Dendritic cell treated with granulocyte-macrophage colony-stimulating factor and Interleukin-4, amounts not matched to agents 40 ng/mL and 50 ng/mL, for 4 days (primary cell): Measurements from ENCODE around the gene EIF4E2.
A peak's percentile ranks its signal among the peaks of the same experiment; 100 is the strongest.

Experiments used
- H3K27ac Mint-ChIP-seq: one replicate; pipeline ENCODE4 v1.8.0; 2022; ENCODE audit warnings: mild to moderate bottlenecking, mixed read lengths
- H3K27me3 Mint-ChIP-seq: one replicate; pipeline ENCODE4 v1.8.0; 2022; ENCODE audit warnings: mild to moderate bottlenecking, mixed read lengths
- H3K36me3 Mint-ChIP-seq: one replicate; pipeline ENCODE4 v1.8.0; 2022; ENCODE audit warnings: low read depth, mixed read lengths
- H3K4me1 Mint-ChIP-seq: one replicate; pipeline ENCODE4 v1.8.0; 2022; ENCODE audit warnings: low read depth, mixed read lengths
- H3K4me3 Mint-ChIP-seq: one replicate; pipeline ENCODE4 v1.8.0; 2022; ENCODE audit warnings: mild to moderate bottlenecking, moderate library complexity, mixed read lengths
- H3K9me3 Mint-ChIP-seq: one replicate; pipeline ENCODE4 v1.8.0; 2022; ENCODE audit warnings: mixed read lengths
- intact Hi-C: fragments of 100-400 bp; cut with micrococcal nuclease; formaldehyde crosslinking; loops from one replicate; pipeline ENCODE4 v1.15.0; 2022

EIF4E2 gene

DNA sequence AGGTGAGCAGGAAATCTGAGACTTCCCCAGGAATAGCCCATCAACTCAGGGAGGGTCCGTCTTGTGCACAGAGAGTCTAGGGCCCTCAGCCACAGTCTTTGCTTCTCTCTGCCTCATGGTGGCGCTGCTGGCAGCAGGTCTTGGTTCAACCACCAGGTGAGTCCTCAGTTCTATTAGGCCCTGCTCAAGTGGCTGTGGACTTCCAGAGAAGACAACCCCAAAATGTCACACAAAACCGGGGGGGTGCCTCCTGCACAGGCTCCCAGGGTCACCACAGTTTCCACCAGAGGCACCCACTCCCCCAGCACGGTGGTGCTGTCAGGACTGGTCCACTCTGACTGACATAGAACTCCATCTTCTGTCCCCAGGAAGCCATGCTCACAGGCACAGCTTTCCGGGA lies 13.4 kb upstream of the EIF4E2 start:
- Mint-ChIP-seq H3K36me3 (peaks cover 12% of the 10 kb centered on the region), H3K4me3 (no peak overlapping the region), H3K27ac (no peak overlapping the region), H3K27me3 (peaks cover 8% of the 10 kb centered on the region), H3K4me1 (peaks cover 60% of the 10 kb centered on the region), H3K9me3 (peaks cover 24% of the 10 kb centered on the region)
- intact Hi-C loops: no loop called here

DNA sequence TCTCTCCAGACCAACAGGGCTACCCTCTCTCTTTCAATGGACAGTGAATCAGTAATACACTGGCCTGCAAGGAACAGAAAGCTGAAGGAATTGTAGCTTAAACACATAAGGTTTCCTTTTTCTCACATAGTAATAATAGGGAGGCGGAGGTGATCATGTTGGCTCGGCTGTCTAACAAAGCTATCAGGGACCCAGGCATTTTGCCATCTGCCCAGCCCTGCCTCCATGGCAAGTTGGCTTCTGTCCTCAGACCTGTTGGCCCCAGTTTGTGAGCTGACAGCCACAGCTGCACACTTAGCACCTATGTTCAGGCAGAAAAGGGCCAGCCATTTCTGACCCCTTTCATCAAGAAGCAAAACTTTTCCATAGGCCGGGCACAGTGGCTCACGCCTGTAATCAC lies 13.0 kb upstream of the EIF4E2 start:
- no peak overlapping the region for H3K27ac Mint-ChIP-seq
- H3K36me3 Mint-ChIP-seq: peaks cover 12% of the 10 kb centered on the region
- H3K4me1 Mint-ChIP-seq: peaks cover 64% of the 10 kb centered on the region
- peaks cover 8% of the 10 kb centered on the region for H3K27me3 Mint-ChIP-seq
- H3K9me3 Mint-ChIP-seq: peaks cover 24% of the 10 kb centered on the region
- intact Hi-C loops: no loop called here
- no peak overlapping the region for H3K4me3 Mint-ChIP-seq

DNA sequence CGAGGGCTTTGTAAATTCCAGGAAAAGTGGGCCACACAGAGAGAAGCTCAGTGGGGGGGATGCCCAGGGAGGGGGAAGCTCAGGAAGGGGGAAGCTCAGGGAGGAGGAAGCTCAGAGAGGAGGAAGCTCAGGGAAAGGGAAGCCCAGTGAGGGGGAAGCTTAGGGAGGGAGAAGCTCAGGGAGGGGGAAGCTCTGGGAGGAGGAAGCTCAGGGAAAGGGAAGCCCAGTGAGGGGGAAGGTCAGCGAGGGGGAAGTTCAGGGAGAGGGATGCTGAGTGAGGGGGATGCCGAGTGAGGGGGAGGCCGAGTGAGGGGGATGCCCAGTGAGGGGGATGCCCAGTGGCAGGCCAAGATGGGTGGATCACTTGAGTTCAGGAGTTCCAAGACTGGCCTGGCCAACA lies 11.8 kb upstream of the EIF4E2 start:
- intact Hi-C loops: no loop called here
- peak overlapping the region; percentile 78 for H3K27ac Mint-ChIP-seq

DNA sequence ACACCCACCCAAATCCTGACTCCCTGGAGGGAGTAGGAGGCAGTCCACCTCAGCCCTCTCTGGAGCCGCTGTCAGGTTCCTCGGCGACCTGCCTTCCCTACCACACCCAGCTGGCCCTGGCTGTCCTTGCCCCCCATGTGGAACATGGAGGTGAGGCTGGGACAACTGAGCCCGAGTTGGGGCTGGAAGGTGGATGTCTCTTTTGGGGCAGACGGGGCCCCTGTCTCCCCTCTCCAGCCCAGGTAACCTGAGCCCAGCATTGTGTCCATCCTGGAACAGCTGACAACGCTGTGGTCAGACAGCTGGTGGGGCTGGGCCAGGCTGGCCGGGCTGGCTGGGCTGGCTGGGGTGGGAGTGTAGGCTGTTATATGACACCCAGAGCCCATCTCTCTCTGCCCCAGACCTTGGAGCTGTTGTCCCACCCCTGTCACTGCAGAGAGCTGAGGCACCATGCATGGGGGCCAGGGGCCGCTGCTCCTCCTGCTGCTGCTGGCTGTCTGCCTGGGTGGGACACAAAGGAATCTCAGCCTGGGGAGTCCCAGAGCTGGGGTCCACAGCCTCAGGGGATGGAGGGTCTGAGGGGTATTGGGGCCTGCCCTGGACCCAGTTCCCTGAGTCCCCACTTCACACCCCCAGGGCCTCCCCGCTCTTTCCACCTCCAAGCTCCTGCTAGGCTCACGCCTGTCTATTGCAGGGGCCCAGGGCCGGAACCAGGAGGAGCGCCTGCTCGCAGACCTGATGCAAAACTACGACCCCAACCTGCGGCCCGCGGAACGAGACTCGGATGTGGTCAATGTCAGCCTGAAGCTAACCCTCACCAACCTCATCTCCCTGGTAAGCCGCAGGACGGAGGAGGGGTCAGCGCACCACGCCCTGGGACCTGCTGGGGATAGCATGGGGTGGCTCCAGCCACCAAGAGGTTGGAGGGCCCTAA lies 10.9 kb upstream of the EIF4E2 start, which contains the start of gene CHRNG:
Gene CHRNG, plus strand, starts transcription at position 395 of the 934 bp plus-strand sequence. Its CDS starts 56 bp downstream, at position 451.
- H3K36me3 Mint-ChIP-seq: peaks cover 32% of the 10 kb centered on the region
- peak within 1 kb of the TSS; percentile 78 for H3K27ac Mint-ChIP-seq
- intact Hi-C loops: no loop called here
- H3K4me3 Mint-ChIP-seq: peak within 1 kb of the TSS; percentile 44
- peaks cover 71% of the 10 kb centered on the region for H3K4me1 Mint-ChIP-seq
- H3K27me3 Mint-ChIP-seq: peaks cover 1% of the 10 kb centered on the region
- H3K9me3 Mint-ChIP-seq: peaks cover 24% of the 10 kb centered on the region

More for the DNA sequence above, 11.8 kb upstream of the EIF4E2 start:
- H3K9me3 Mint-ChIP-seq: peaks cover 24% of the 10 kb centered on the region
- H3K4me3 Mint-ChIP-seq: peak overlapping the region; percentile 44
- H3K36me3 Mint-ChIP-seq: peaks cover 23% of the 10 kb centered on the region
- H3K4me1 Mint-ChIP-seq: peaks cover 74% of the 10 kb centered on the region
- H3K27me3 Mint-ChIP-seq: peaks cover 5% of the 10 kb centered on the region

DNA sequence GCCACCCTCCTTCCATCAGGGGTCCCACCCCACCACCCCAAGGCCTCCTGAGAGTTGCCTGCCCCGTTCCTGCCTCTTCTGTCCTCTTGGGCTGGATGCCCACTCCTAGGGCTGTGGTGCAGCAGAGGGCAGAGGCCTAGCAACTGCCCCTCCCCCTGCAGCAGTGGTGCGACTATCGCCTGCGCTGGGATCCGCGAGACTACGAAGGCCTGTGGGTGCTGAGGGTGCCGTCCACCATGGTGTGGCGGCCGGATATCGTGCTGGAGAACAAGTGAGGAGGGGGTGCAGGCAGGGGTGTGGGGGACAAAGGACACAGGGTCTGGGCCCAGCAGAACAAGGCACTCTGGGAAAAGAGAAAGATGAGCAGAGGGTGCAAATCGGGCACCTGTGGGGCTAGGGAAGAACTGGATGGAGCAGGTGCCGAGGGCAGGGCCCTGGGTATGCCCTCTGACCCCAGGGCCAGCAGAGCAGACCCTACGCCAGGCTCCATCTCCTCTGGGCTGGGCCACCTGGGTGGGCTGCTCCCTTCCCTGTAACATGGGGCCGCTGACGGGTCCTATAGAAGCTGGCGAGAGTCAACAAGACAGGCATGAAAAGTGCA lies 9.9 kb upstream of the EIF4E2 start:
- H3K36me3 Mint-ChIP-seq: peaks cover 42% of the 10 kb centered on the region
- no peak overlapping the region for H3K4me3 Mint-ChIP-seq
- intact Hi-C loops: no loop called here
- peaks cover 24% of the 10 kb centered on the region for H3K9me3 Mint-ChIP-seq
- H3K27me3 Mint-ChIP-seq: peaks cover 1% of the 10 kb centered on the region
- H3K4me1 Mint-ChIP-seq: peaks cover 76% of the 10 kb centered on the region
- H3K27ac Mint-ChIP-seq: no peak overlapping the region

DNA sequence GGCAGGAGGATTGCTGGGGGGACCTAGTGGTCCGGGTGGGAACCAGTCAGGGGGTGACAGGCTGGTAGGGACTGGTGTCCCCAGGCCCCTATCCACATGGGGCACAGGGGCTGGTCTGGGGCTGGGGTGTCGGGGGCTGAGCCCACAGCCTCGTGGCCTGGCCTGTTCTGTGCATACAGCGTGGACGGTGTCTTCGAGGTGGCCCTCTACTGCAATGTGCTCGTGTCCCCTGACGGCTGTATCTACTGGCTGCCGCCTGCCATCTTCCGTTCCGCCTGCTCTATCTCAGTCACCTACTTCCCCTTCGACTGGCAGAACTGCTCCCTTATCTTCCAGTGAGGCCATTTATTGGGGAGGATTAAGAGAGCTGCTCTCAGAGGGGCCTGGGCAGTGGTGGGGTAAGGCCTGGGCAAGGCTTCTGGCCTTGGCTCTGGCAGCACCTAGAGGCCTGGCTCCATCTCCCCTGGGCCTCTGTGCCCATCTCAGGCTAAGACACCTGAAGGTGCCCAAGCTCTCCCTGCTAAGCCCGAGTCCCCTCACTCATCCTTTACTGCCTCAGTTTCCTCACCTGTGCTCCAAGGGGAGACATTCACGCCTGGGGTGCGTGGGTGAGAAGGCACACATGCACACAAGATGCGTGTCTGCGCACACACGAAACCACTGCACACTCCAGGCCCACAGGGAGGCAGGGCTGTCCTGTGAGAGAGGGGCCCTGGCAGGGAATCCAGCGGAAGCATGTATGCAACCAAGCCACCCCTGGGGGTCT lies 9.1 kb upstream of the EIF4E2 start:
- peaks cover 20% of the 10 kb centered on the region for H3K9me3 Mint-ChIP-seq
- intact Hi-C loops: no loop called here

DNA sequence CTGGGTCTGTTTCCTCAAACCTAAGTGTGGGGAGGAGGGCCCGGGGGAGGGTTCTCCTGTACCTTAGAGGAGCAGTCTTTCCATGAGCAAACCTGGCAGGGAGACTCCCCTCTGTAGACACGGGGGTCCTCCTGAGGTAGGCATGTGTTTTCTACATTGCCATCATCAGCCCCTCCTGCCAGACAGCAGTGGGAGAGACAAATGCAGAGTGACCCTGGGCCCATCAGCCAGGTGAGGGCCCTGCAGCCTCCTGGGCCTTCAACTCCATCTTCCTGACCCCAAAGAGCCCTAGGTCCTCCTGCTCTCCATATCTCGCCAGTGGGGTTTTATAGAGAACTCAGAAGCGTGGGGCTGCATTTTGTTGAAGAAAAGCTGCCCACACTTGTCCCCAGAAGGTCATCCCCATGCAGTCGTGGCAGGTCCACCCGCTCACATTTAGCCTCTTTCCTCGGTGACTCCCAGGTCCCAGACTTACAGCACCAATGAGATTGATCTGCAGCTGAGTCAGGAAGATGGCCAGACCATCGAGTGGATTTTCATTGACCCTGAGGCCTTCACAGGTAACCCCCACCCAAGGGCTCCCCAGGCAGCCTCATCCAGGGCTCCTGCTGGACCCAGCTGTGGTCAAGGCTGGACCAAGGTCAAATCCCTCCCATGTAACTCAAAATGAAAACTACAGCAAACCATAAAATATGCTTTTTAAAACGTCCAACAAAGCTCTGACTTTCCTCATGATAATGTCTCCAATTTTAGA lies 8.4 kb upstream of the EIF4E2 start:
- H3K9me3 Mint-ChIP-seq: peaks cover 13% of the 10 kb centered on the region
- no peak overlapping the region for H3K27ac Mint-ChIP-seq
- peaks cover 88% of the 10 kb centered on the region for H3K4me1 Mint-ChIP-seq
- H3K36me3 Mint-ChIP-seq: peaks cover 47% of the 10 kb centered on the region
- H3K4me3 Mint-ChIP-seq: no peak overlapping the region
- H3K27me3 Mint-ChIP-seq: peaks cover 1% of the 10 kb centered on the region
- intact Hi-C loops: no loop called here

More for the DNA sequence above, 9.1 kb upstream of the EIF4E2 start:
- H3K27ac Mint-ChIP-seq: peak overlapping the region; percentile 58
- H3K4me3 Mint-ChIP-seq: no peak overlapping the region
- peaks cover 47% of the 10 kb centered on the region for H3K36me3 Mint-ChIP-seq
- peaks cover 1% of the 10 kb centered on the region for H3K27me3 Mint-ChIP-seq
- H3K4me1 Mint-ChIP-seq: peaks cover 84% of the 10 kb centered on the region

DNA sequence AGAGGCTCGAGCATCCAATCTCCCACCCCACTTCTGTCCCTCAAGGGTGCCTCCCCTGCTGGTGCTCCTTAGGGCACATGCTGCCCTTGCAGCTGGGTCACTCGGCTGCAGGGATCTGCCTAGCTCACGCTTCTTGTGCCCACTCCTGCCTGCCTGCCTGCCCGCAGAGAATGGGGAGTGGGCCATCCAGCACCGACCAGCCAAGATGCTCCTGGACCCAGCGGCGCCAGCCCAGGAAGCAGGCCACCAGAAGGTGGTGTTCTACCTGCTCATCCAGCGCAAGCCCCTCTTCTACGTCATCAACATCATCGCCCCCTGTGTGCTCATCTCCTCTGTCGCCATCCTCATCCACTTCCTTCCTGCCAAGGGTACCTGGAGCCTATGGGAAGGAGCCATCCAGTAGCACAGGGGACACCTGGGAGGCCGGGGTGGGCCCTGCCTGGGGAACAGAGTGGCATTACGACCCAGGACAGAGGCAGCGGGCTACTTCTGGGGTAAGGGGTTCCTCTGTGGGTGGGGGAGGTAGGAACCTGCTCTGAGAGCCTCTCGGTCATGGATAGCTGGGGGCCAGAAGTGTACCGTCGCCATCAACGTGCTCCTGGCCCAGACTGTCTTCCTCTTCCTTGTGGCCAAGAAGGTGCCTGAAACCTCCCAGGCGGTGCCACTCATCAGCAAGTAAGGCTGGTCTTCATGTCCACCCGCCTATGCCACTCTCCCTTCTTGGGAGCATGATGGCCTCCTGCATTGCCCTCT lies 7.6 kb upstream of the EIF4E2 start:
- H3K4me3 Mint-ChIP-seq: no peak overlapping the region
- peaks cover 88% of the 10 kb centered on the region for H3K4me1 Mint-ChIP-seq
- peaks cover 13% of the 10 kb centered on the region for H3K9me3 Mint-ChIP-seq
- H3K27me3 Mint-ChIP-seq: peaks cover 1% of the 10 kb centered on the region
- peaks cover 53% of the 10 kb centered on the region for H3K36me3 Mint-ChIP-seq
- H3K27ac Mint-ChIP-seq: no peak overlapping the region
- intact Hi-C loops: no loop called here

DNA sequence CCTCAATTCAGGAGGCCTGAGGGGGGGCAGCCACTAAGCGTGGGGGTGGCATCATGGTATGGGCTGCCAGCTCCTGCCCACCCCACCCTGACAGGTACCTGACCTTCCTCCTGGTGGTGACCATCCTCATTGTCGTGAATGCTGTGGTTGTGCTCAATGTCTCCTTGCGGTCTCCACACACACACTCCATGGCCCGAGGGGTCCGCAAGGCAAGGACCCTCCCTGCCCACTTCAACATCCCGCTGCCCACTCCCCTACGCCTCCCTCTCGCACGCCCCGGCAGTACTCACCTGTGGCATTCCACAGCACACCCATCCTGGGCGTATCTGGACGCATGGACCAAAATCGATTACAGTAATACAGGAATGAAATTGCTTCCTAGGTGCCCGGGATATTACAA lies 7.0 kb upstream of the EIF4E2 start:
- Mint-ChIP-seq H3K27ac (no peak overlapping the region), H3K27me3 (peaks cover 1% of the 10 kb centered on the region), H3K36me3 (peaks cover 59% of the 10 kb centered on the region), H3K4me1 (peaks cover 88% of the 10 kb centered on the region), H3K4me3 (no peak overlapping the region), H3K9me3 (peaks cover 11% of the 10 kb centered on the region)
- intact Hi-C loops: no loop called here

DNA sequence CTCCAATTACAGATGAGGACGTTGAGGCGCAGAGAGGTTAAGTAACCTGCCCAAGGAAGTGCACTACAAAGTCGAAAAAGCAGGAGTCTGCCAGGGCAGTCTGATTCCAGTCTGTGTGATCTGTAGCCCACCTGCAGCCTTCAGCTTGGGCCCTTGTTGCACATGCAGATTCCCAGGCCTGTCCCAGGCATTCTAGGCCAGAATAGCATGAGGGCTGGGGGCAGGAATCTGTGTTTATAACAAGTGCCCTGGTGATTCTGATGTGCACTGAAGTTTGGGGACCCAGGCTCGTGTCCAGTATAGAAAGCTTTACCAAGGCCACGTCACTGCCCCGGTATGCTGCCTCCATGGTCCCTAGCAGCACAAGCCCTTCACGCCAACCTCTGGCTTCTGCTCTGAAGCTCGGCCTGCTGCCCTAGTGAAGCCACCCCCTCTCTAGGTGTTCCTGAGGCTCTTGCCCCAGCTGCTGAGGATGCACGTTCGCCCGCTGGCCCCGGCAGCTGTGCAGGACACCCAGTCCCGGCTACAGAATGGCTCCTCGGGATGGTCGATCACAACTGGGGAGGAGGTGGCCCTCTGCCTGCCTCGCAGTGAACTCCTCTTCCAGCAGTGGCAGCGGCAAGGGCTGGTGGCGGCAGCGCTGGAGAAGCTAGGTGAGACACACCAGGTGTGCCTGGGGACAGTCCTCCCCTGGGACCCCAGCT lies 6.4 kb upstream of the EIF4E2 start:
- Mint-ChIP-seq H3K4me3 (no peak overlapping the region), H3K36me3 (peaks cover 63% of the 10 kb centered on the region), H3K27ac (no peak overlapping the region), H3K9me3 (peaks cover 10% of the 10 kb centered on the region), H3K27me3 (peaks cover 1% of the 10 kb centered on the region), H3K4me1 (peaks cover 85% of the 10 kb centered on the region)
- intact Hi-C loops: no loop called here

DNA sequence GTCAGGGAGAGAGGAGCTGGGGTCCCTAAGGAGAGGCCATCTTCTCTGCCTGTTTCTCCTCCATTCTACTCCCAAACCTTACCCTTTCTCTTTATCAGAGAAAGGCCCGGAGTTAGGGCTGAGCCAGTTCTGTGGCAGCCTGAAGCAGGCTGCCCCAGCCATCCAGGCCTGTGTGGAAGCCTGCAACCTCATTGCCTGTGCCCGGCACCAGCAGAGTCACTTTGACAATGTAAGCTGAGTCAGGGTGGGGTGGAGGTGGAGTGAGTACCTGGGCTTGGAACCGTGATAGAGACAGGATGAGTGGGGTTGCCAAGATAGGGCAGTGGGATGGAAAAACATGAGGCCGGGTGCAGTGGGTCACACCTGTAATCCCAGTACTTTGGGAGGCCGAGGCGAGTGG lies 5.8 kb upstream of the EIF4E2 start:
- H3K27ac Mint-ChIP-seq: no peak overlapping the region
- peaks cover 1% of the 10 kb centered on the region for H3K27me3 Mint-ChIP-seq
- intact Hi-C loops: no loop called here
- H3K36me3 Mint-ChIP-seq: peaks cover 64% of the 10 kb centered on the region
- no peak overlapping the region for H3K4me3 Mint-ChIP-seq
- peaks cover 8% of the 10 kb centered on the region for H3K9me3 Mint-ChIP-seq
- peaks cover 83% of the 10 kb centered on the region for H3K4me1 Mint-ChIP-seq

DNA sequence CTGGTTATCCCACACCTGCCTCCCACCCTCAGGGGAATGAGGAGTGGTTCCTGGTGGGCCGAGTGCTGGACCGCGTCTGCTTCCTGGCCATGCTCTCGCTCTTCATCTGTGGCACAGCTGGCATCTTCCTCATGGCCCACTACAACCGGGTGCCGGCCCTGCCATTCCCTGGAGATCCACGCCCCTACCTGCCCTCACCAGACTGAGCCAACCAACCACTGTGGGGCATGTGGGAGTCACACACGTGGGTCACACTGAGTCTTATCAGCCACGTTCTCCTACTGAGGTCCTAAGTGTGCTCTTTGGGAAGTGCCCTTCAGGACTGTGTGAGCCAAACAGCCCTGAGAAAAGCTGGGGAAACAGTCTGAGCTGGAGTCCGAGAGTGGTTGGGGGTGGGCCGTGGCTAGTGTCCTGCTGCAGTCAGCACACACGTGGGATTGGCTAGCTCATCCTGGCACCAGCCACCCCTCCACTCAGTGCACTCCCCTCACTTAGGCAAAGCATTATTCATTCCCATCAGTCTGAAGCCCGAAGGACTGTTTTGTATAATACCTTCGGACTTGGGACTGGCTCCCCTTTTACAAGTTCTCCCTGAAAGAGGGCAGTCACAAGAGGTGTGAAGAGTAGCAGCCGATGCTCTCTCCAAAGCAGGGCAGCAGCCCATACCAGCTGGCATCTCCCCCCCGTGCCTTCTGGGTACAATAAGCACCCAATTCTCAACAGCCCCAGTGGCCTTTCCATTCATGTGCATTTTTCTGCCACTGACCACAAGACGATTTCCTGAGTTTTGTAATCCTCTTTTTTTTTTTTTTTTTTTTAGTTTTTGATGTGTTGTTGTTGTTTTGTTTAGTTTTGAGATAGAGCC lies 4.7 kb upstream of the EIF4E2 start:
- H3K9me3 Mint-ChIP-seq: peaks cover 8% of the 10 kb centered on the region
- peaks cover 76% of the 10 kb centered on the region for H3K4me1 Mint-ChIP-seq
- H3K27ac Mint-ChIP-seq: no peak overlapping the region
- no peaks in the 10 kb centered on the region for H3K27me3 Mint-ChIP-seq
- H3K36me3 Mint-ChIP-seq: peaks cover 71% of the 10 kb centered on the region
- H3K4me3 Mint-ChIP-seq: no peak overlapping the region
- intact Hi-C loops: no loop called here
